Stimulated activated CD4-positive, alpha-beta T cell treated with anti-CD3 and anti-CD28 coated beads, Interleukin-2, amount 100 ng/mL, for 4 hours (primary cell): ENCODE results near the gene OST4.
A peak's percentile ranks its signal among the peaks of the same experiment; 100 is the strongest.
"Not testable (repeated sequence)": the region's sequence is repeated elsewhere in the genome, so short reads cannot be mapped to it uniquely, and the experiment has no call there.

Experiments used
- DNase-seq: peaks from one replicate; pipeline ENCODE4 v3.0.0-alpha.2; 2020; ENCODE audit warnings: low read depth

Gene OST4

GRCh38 chr2:27079233-27080139, 8.0 kb upstream of the OST4 start:
- DNase-seq: no peak

GRCh38 chr2:27078267-27079194, 7.1 kb upstream of the OST4 start, which contains the start of gene EMILIN1:
Gene EMILIN1, plus strand, starts transcription at chr2:27078615. Its CDS starts 451 bp downstream, at chr2:27079066.
- no peak for DNase-seq

- DNase-seq: no peak
Observed at GRCh38 chr2:27077231-27077630, 5.8 kb upstream of the OST4 start.

- no peak for DNase-seq
Observed at GRCh38 chr2:27076323-27076722, 4.9 kb upstream of the OST4 start.

- DNase-seq: not testable (repeated sequence)
Observed at GRCh38 chr2:27075566-27075871, 4.1 kb upstream of the OST4 start.

GRCh38 chr2:27074738-27075565, 3.5 kb upstream of the OST4 start:
- no peak for DNase-seq

- DNase-seq: no peak
Observed at GRCh38 chr2:27073782-27074181, 2.3 kb upstream of the OST4 start.

- DNase-seq: no peak
Observed at GRCh38 chr2:27072920-27073319, 1.5 kb upstream of the OST4 start.

- peak; percentile 21 for DNase-seq
Observed at GRCh38 chr2:27071990-27072830, 756 bp upstream of the OST4 start.

GRCh38 chr2:27070653-27071276, 689 bp downstream of the OST4 start:
- no peak for DNase-seq

- no peak for DNase-seq
Observed at GRCh38 chr2:27069961-27070618, 1.4 kb downstream of the OST4 start.

GRCh38 chr2:27069436-27069835, 2.0 kb downstream of the OST4 start:
- no peak for DNase-seq

GRCh38 chr2:27067385-27067784, 4.1 kb downstream of the OST4 start:
- DNase-seq: no peak

- DNase-seq: no peak
Observed at GRCh38 chr2:27065128-27065527, 6.3 kb downstream of the OST4 start.

- DNase-seq: no peak
Observed at GRCh38 chr2:27060323-27060722, 11.1 kb downstream of the OST4 start.

- no peak for DNase-seq
Observed at GRCh38 chr2:27059141-27059820, 12.2 kb downstream of the OST4 start.

- no peak for DNase-seq
Observed at GRCh38 chr2:27058210-27058609, 13.2 kb downstream of the OST4 start.

- no peak for DNase-seq
Observed at GRCh38 chr2:27057184-27057583, 14.3 kb downstream of the OST4 start.

GRCh38 chr2:27054721-27055120, 16.7 kb downstream of the OST4 start:
- DNase-seq: no peak
